Neural progenitor cell (in vitro differentiated cells): ENCODE data around the gene UBR7. TPM values are rescaled to one million over a fixed set of nuclear protein-coding genes. Genes with fewer than 3 reads are reported as not detected.

ENCODE experiments used
- DNase-seq: peaks from one replicate; pipeline ENCODE4 v3.0.0-alpha.2; 2016; ENCODE audit warnings: low spot score
- H2AFZ ChIP-seq: fragments of 200-600 bp; sonication (generic); replicated peaks from 2 replicates; pipeline ENCODE4 v1.6.1; 2016; ENCODE audit warnings: antibody characterized with exemption
- H3F3A ChIP-seq: fragments of 200-600 bp; sonication (generic); 2 replicates; pipeline ENCODE4 v1.6.1; 2016; ENCODE audit warnings: antibody characterized with exemption, low read depth
- H3K27ac ChIP-seq: fragments of 200-600 bp; sonication (generic); 2 replicates; pipeline ENCODE4 v1.5.1; 2016; ENCODE audit warnings: mild to moderate bottlenecking
- H3K27me3 ChIP-seq: fragments of 200-600 bp; sonication (generic); 2 replicates; pipeline ENCODE4 v1.6.1; 2016; ENCODE audit warnings: mild to moderate bottlenecking, moderate library complexity
- H3K36me3 ChIP-seq: fragments of 200-600 bp; sonication (generic); 2 replicates; pipeline ENCODE4 v1.5.1; 2016
- H3K4me1 ChIP-seq: fragments of 200-600 bp; sonication (generic); 2 replicates; pipeline ENCODE4 v1.6.1; 2016; ENCODE audit warnings: mixed run types
- H3K4me2 ChIP-seq: fragments of 200-600 bp; sonication (generic); 2 replicates; pipeline ENCODE4 v1.6.1; 2016
- H3K4me3 ChIP-seq: fragments of 200-600 bp; sonication (generic); 2 replicates; pipeline ENCODE4 v1.5.1; 2016
- H3K79me2 ChIP-seq: fragments of 200-600 bp; sonication (generic); 2 replicates; pipeline ENCODE4 v1.6.1; 2016; ENCODE audit warnings: low read depth
- H3K9ac ChIP-seq: fragments of 200-600 bp; sonication (generic); 2 replicates; pipeline ENCODE4 v1.6.1; 2016
- H3K9me3 ChIP-seq: fragments of 200-600 bp; sonication (generic); 2 replicates; pipeline ENCODE4 v1.5.1; 2016; ENCODE audit warnings: low read depth
- H4K20me1 ChIP-seq: fragments of 200-600 bp; sonication (generic); 2 replicates; pipeline ENCODE4 v1.6.1; 2016; ENCODE audit warnings: low read depth
- H3K27ac Mint-ChIP-seq: 3 replicates; pipeline ENCODE4 v1.8.0; 2021; ENCODE audit warnings: mixed read lengths
- H3K27me3 Mint-ChIP-seq: 2 replicates; pipeline ENCODE4 v1.8.0; 2022; ENCODE audit warnings: low read depth, mild to moderate bottlenecking, inconsistent platforms, moderate library complexity, mixed read lengths; ENCODE audit not compliant: insufficient read depth
- H3K36me3 Mint-ChIP-seq: 3 replicates; pipeline ENCODE4 v1.8.0; 2021; ENCODE audit warnings: mixed read lengths
- H3K4me1 Mint-ChIP-seq: 3 replicates; pipeline ENCODE4 v1.8.0; 2021; ENCODE audit warnings: mixed read lengths
- H3K4me3 Mint-ChIP-seq: 3 replicates; pipeline ENCODE4 v1.8.0; 2021; ENCODE audit warnings: mild to moderate bottlenecking, moderate library complexity, mixed read lengths
- H3K9me3 Mint-ChIP-seq: 3 replicates; pipeline ENCODE4 v1.8.0; 2020; ENCODE audit warnings: mixed read lengths
- EZH2 ChIP-seq: fragments of 200-600 bp; sonication (generic); IDR thresholded peaks from 2 replicates; pipeline ENCODE4 v1.6.1; 2017; ENCODE audit warnings: antibody characterized with exemption, mild to moderate bottlenecking, moderate library complexity
- EZH2phosphoT487 ChIP-seq: fragments of 200-600 bp; sonication (generic); IDR thresholded peaks from 2 replicates; pipeline ENCODE4 v1.6.1; 2017; ENCODE audit warnings: antibody characterized with exemption
- total RNA-seq: library from RNA; depleted of rRNA; stranded (reverse); fragments of >200 nt; gene quantifications from 2 replicates; pipeline ENCODE4 v1.2.3, GENCODE V29; 2015; ENCODE audit warnings: low replicate concordance
- TF ChIP-seq, protein P1 (sequence below): fragments of 200-600 bp; sonication (generic); IDR thresholded peaks from 2 replicates; pipeline ENCODE4 v1.5.1; 2017; ENCODE audit warnings: antibody characterized with exemption, mild to moderate bottlenecking

Gene UBR7
- total RNA-seq, 1 donor from 2014 or later: 55.7 TPM

DNA sequence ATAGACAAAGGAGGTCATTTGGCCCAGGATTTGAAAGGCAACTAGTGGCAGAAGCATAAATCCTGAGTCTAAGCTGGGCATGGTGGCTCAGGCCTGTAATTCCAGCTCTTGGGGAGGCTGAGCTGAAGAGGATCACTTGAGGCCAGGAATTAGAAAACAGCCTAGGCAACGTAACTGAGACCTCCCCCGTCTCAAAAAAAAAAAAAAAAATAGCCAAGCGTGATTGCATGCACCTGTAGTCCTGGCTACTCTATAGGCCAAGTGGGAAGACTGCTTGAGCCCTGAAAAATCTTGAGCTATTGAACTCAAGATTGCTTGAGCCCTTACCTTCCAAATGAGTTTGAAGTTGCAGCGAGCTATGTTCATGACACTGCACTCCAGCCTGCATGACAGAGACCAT, 8.0 kb upstream of the UBR7 start:
- Histone ChIP-seq H4K20me1 (no peaks in the 10 kb centered on the region), H3K27ac (no peak overlapping the region), H3F3A (no peaks in the 10 kb centered on the region), H3K4me3 (no peak overlapping the region), H3K9me3 (no peaks in the 10 kb centered on the region), H3K79me2 (peaks cover 10% of the 10 kb centered on the region), H2AFZ (no peak overlapping the region), H3K27me3 (no peaks in the 10 kb centered on the region), H3K4me1 (no peaks in the 10 kb centered on the region), H3K36me3 (no peaks in the 10 kb centered on the region), H3K4me2 (no peak overlapping the region), H3K9ac (no peak overlapping the region)
- H3K4me1 Mint-ChIP-seq: no peaks in the 10 kb centered on the region
- TF ChIP-seq EZH2 (no peak), EZH2phosphoT487 (no peak)
- TF ChIP-seq, protein P1, sequence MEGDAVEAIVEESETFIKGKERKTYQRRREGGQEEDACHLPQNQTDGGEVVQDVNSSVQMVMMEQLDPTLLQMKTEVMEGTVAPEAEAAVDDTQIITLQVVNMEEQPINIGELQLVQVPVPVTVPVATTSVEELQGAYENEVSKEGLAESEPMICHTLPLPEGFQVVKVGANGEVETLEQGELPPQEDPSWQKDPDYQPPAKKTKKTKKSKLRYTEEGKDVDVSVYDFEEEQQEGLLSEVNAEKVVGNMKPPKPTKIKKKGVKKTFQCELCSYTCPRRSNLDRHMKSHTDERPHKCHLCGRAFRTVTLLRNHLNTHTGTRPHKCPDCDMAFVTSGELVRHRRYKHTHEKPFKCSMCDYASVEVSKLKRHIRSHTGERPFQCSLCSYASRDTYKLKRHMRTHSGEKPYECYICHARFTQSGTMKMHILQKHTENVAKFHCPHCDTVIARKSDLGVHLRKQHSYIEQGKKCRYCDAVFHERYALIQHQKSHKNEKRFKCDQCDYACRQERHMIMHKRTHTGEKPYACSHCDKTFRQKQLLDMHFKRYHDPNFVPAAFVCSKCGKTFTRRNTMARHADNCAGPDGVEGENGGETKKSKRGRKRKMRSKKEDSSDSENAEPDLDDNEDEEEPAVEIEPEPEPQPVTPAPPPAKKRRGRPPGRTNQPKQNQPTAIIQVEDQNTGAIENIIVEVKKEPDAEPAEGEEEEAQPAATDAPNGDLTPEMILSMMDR: no peak
- H3K27ac Mint-ChIP-seq: no peak overlapping the region
- H3K36me3 Mint-ChIP-seq: peaks cover 2% of the 10 kb centered on the region
- no peaks in the 10 kb centered on the region for H3K9me3 Mint-ChIP-seq
- no peaks in the 10 kb centered on the region for H3K27me3 Mint-ChIP-seq
- no peak for DNase-seq
- no peak overlapping the region for H3K4me3 Mint-ChIP-seq

- Mint-ChIP-seq H3K4me3 (no peak overlapping the region), H3K36me3 (no peaks in the 10 kb centered on the region), H3K27me3 (peaks cover 2% of the 10 kb centered on the region), H3K27ac (no peak overlapping the region), H3K4me1 (peaks cover under 1% of the 10 kb centered on the region), H3K9me3 (no peaks in the 10 kb centered on the region)
- H4K20me1 ChIP-seq: no peaks in the 10 kb centered on the region
- TF ChIP-seq EZH2: no peak
- TF ChIP-seq EZH2phosphoT487: no peak
- TF ChIP-seq, protein P1: no peak
- H3K4me2 ChIP-seq: no peak overlapping the region
- H2AFZ ChIP-seq: no peak overlapping the region
- no peaks in the 10 kb centered on the region for H3K27me3 ChIP-seq
- H3K4me3 ChIP-seq: no peak overlapping the region
- H3K4me1 ChIP-seq: no peaks in the 10 kb centered on the region
- no peaks in the 10 kb centered on the region for H3K36me3 ChIP-seq
- H3K79me2 ChIP-seq: peaks cover 26% of the 10 kb centered on the region
- H3K9ac ChIP-seq: no peak overlapping the region
- H3F3A ChIP-seq: no peaks in the 10 kb centered on the region
- no peak overlapping the region for H3K27ac ChIP-seq
- no peak for DNase-seq
- H3K9me3 ChIP-seq: no peaks in the 10 kb centered on the region
Observed at GRCh38 chr14:93200553-93200952, 6.5 kb upstream of the UBR7 start.

DNA sequence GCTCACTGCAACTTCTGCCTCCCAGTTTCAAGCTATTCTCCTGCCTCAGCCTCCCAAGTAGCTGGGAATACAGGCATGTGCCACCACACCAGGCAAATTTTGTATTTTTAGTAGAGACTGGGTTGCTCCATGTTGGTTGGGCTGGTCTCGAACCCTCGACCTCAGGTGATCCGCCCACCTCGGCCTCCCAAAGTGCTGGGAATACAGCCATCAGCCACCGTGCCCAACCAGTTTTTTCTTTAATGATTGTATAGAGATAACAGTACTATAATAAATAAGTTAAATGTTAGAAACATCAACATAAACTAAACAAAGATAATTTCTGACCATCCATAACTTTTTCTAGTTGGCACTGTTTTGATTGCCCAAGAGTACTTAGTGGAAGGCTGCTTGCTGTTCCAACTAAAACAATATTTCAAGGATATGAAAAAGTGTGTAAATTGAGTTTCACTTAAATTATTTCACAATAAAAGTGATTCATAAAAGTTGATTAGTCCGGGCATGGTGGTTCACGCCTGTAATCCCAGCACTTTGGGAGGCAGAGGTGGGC, 5.8 kb upstream of the UBR7 start:
- no peaks in the 10 kb centered on the region for H3K9me3 ChIP-seq
- no peaks in the 10 kb centered on the region for H3K9me3 Mint-ChIP-seq
- peaks cover under 1% of the 10 kb centered on the region for H3F3A ChIP-seq
- H3K27me3 Mint-ChIP-seq: peaks cover 2% of the 10 kb centered on the region
- H3K27ac ChIP-seq: no peak overlapping the region
- H3K4me3 Mint-ChIP-seq: no peak overlapping the region
- peaks cover 32% of the 10 kb centered on the region for H3K79me2 ChIP-seq
- no peak overlapping the region for H2AFZ ChIP-seq
- H3K4me1 ChIP-seq: no peaks in the 10 kb centered on the region
- TF ChIP-seq, protein P1: no peak
- no peaks in the 10 kb centered on the region for H4K20me1 ChIP-seq
- peaks cover 7% of the 10 kb centered on the region for H3K4me1 Mint-ChIP-seq
- no peaks in the 10 kb centered on the region for H3K27me3 ChIP-seq
- DNase-seq: no peak
- no peaks in the 10 kb centered on the region for H3K36me3 ChIP-seq
- H3K4me3 ChIP-seq: no peak overlapping the region
- no peak overlapping the region for H3K4me2 ChIP-seq
- no peaks in the 10 kb centered on the region for H3K36me3 Mint-ChIP-seq
- H3K9ac ChIP-seq: no peak overlapping the region
- no peak overlapping the region for H3K27ac Mint-ChIP-seq
